CD4-positive, alpha-beta memory T cell (primary cell): ENCODE measurements around the gene BCAT1. TPM values are rescaled to one million over a fixed set of nuclear protein-coding genes. Genes with fewer than 3 reads are reported as not detected.

ENCODE experiments used
- CTCF ChIA-PET: fragments of 350-600 bp; sonication (Branson Sonifier 250); formaldehyde crosslinking; loops from one replicate; lab custom pipeline; 2021; ENCODE audit warnings: inconsistent platforms; ENCODE audit not compliant: partially characterized antibody; lab: Charles Lee
- POLR2A ChIA-PET: fragments of 350-600 bp; sonication (Branson Sonifier 250); formaldehyde crosslinking; loops from one replicate; lab custom pipeline; 2021; ENCODE audit not compliant: partially characterized antibody; lab: Charles Lee
- DNase-seq, 5 donors: peaks; one replicate each; pipeline versions ENCODE4 v3.0.0 to v3.0.0-alpha.2; 2020 to 2022; ENCODE audit warnings: mixed read lengths in 1 of 5
- H3K27ac ChIP-seq: one replicate; pipeline ENCODE4 v1.7.0; 2013; ENCODE audit warnings: low read depth, low read length
- H3K27me3 ChIP-seq: 2 replicates; pipeline ENCODE4 v1.7.0; 2013; ENCODE audit warnings: mild to moderate bottlenecking, low read length, moderate library complexity; ENCODE audit not compliant: insufficient read depth
- H3K36me3 ChIP-seq: 2 replicates; pipeline ENCODE4 v1.7.0; 2013; ENCODE audit warnings: mild to moderate bottlenecking, low read length, moderate library complexity; ENCODE audit not compliant: insufficient read depth
- H3K4me1 ChIP-seq: 2 replicates; pipeline ENCODE4 v1.7.0; 2013; ENCODE audit warnings: mild to moderate bottlenecking, low read length, moderate library complexity; ENCODE audit not compliant: insufficient read depth
- H3K4me3 ChIP-seq, 2 donors: one replicate each; pipeline ENCODE4 v1.7.0; 2013; ENCODE audit warnings: low read length in 2 of 2, mild to moderate bottlenecking in 1 of 2
- H3K9me3 ChIP-seq, 2 donors: one replicate each; pipeline ENCODE4 v1.7.0; 2013; ENCODE audit warnings: low read length in 2 of 2, control low read depth in 1 of 2; ENCODE audit not compliant: control insufficient read depth in 1 of 2
- H3K27ac Mint-ChIP-seq, 7 donors: one replicate each; pipeline ENCODE4 v1.8.0; 2020 to 2021; ENCODE audit warnings: mixed read lengths in 7 of 7, mild to moderate bottlenecking in 6 of 7, inconsistent platforms in 3 of 7, moderate library complexity in 3 of 7
- H3K27me3 Mint-ChIP-seq, 2 donors: one replicate each; pipeline ENCODE4 v1.8.0; 2020 to 2021; ENCODE audit warnings: mixed read lengths in 2 of 2
- H3K36me3 Mint-ChIP-seq, 2 donors: one replicate each; pipeline ENCODE4 v1.8.0; 2020 to 2021; ENCODE audit warnings: mixed read lengths in 2 of 2, inconsistent platforms in 1 of 2, mild to moderate bottlenecking in 1 of 2
- H3K4me1 Mint-ChIP-seq, 4 donors: one replicate each; pipeline ENCODE4 v1.8.0; 2020 to 2021; ENCODE audit warnings: mixed read lengths in 4 of 4, mild to moderate bottlenecking in 1 of 4
- H3K4me3 Mint-ChIP-seq, 8 donors: one replicate each; pipeline ENCODE4 v1.8.0; 2020 to 2021; ENCODE audit warnings: mixed read lengths in 8 of 8, mild to moderate bottlenecking in 7 of 8, moderate library complexity in 6 of 8, inconsistent platforms in 3 of 8
- H3K9me3 Mint-ChIP-seq, 8 donors: one replicate each; pipeline ENCODE4 v1.8.0; 2020 to 2021; ENCODE audit warnings: mixed read lengths in 8 of 8, mild to moderate bottlenecking in 5 of 8, inconsistent platforms in 3 of 8, moderate library complexity in 1 of 8
- intact Hi-C: fragments of 100-400 bp; cut with micrococcal nuclease; formaldehyde crosslinking; loops from one replicate; pipeline ENCODE4 v1.15.1; 2023
- polyA plus RNA-seq, 2 donors: library from polyadenylated mRNA; unstranded; fragments of 300-500 nt; fragmentation: Illumina TruSeq; gene quantifications; one replicate each; pipeline ENCODE4 v1.2.3, GENCODE V29; 2021
- total RNA-seq, 2 experiments: library from RNA; stranded (reverse); gene quantifications; one replicate each; pipeline ENCODE4 v1.2.3, GENCODE V29; 2021

Gene BCAT1
- total and polyA plus RNA-seq, 4 experiments from 2014 or later = 0.03 to 2.5 (median 1.6) TPM

GRCh38 chr12:24851341-24851740 is 97.6 kb downstream of the BCAT1 start:
- Mint-ChIP-seq H3K4me1 (peaks cover 0 to under 1% (median 0%) of the 10 kb centered on the region in 4 donors), H3K4me3 (no peak overlapping the region), H3K27ac (no peak overlapping the region), H3K36me3 (no peaks in the 10 kb centered on the region), H3K27me3 (peaks cover 1 to 4% of the 10 kb centered on the region in 2 donors), H3K9me3 (no peaks in the 10 kb centered on the region)
- H3K9me3 ChIP-seq = no peaks in the 10 kb centered on the region
- ChIA-PET CTCF (interaction anchor here (1.3 to 3.2 kb wide), 5 partner anchors 9 to 278 kb away, joined by 3 to 12 read pairs (median 6); no protein-coding TSS in a partner anchor), POLR2A (no interaction called here)
- intact Hi-C loops = no loop called here
- H3K27me3 ChIP-seq = no peaks in the 10 kb centered on the region
- no peak overlapping the region for H3K4me3 ChIP-seq
- no peaks in the 10 kb centered on the region for H3K36me3 ChIP-seq
- H3K27ac ChIP-seq = no peak overlapping the region
- H3K4me1 ChIP-seq = peaks cover 5% of the 10 kb centered on the region
- no peak for DNase-seq

- Mint-ChIP-seq H3K27me3 (peaks cover 1 to 4% of the 10 kb centered on the region in 2 donors), H3K4me1 (peaks cover 0 to 3% (median under 1%) of the 10 kb centered on the region in 4 donors), H3K4me3 (no peak overlapping the region), H3K9me3 (no peaks in the 10 kb centered on the region), H3K27ac (no peak overlapping the region), H3K36me3 (no peaks in the 10 kb centered on the region)
- Histone ChIP-seq H3K27me3 (no peaks in the 10 kb centered on the region), H3K27ac (no peak overlapping the region), H3K4me1 (peaks cover 9% of the 10 kb centered on the region), H3K9me3 (no peaks in the 10 kb centered on the region), H3K4me3 (no peak overlapping the region), H3K36me3 (no peaks in the 10 kb centered on the region)
- intact Hi-C loops = no loop called here
- POLR2A ChIA-PET = no interaction called here
- CTCF ChIA-PET = interaction anchor here (1.9 to 3.2 kb wide), 3 partner anchors 10 to 12 kb away, joined by 6 to 12 read pairs (median 7); no protein-coding TSS in a partner anchor
- no peak for DNase-seq
These were observed 98.4 kb downstream of the BCAT1 start for GRCh38 chr12:24850496-24850895.

- Histone ChIP-seq H3K4me3 (no peak overlapping the region), H3K4me1 (peaks cover 9% of the 10 kb centered on the region), H3K27me3 (no peaks in the 10 kb centered on the region), H3K36me3 (no peaks in the 10 kb centered on the region), H3K27ac (no peak overlapping the region), H3K9me3 (no peaks in the 10 kb centered on the region)
- no peak overlapping the region for H3K27ac Mint-ChIP-seq
- no peak overlapping the region for H3K4me3 Mint-ChIP-seq
- ChIA-PET CTCF (interaction anchor here (2.0 kb wide), 1 partner anchor 8 kb away, joined by 5 read pairs; no protein-coding TSS in a partner anchor), POLR2A (no interaction called here)
- H3K27me3 Mint-ChIP-seq = peaks cover 1 to 4% of the 10 kb centered on the region in 2 donors
- no peaks in the 10 kb centered on the region for H3K9me3 Mint-ChIP-seq
- peaks cover 0 to 3% (median under 1%) of the 10 kb centered on the region in 4 donors for H3K4me1 Mint-ChIP-seq
- DNase-seq = no peak
- H3K36me3 Mint-ChIP-seq = no peaks in the 10 kb centered on the region
- intact Hi-C loops = no loop called here
These were observed 99.9 kb downstream of the BCAT1 start for GRCh38 chr12:24848941-24849477.

GRCh38 chr12:24846689-24847088 is 102.2 kb downstream of the BCAT1 start:
- peaks cover 3 to 6% of the 10 kb centered on the region in 2 donors for H3K27me3 Mint-ChIP-seq
- intact Hi-C loops = no loop called here
- ChIA-PET POLR2A (no interaction called here), CTCF (interaction anchor here (2.0 to 2.6 kb wide), 2 partner anchors 9 to 10 kb away, joined by 5 to 14 read pairs; no protein-coding TSS in a partner anchor)
- no peak overlapping the region for H3K4me3 ChIP-seq
- H3K9me3 Mint-ChIP-seq = no peaks in the 10 kb centered on the region
- no peaks in the 10 kb centered on the region for H3K9me3 ChIP-seq
- no peak for DNase-seq
- H3K36me3 Mint-ChIP-seq = no peaks in the 10 kb centered on the region
- H3K4me3 Mint-ChIP-seq = no peak overlapping the region
- H3K27me3 ChIP-seq = no peaks in the 10 kb centered on the region
- H3K4me1 Mint-ChIP-seq = peaks cover 0 to 3% (median under 1%) of the 10 kb centered on the region in 4 donors
- H3K27ac ChIP-seq = no peak overlapping the region
- H3K36me3 ChIP-seq = no peaks in the 10 kb centered on the region
- H3K4me1 ChIP-seq = peaks cover 9% of the 10 kb centered on the region
- no peak overlapping the region for H3K27ac Mint-ChIP-seq

- no peak for DNase-seq
- H3K4me3 ChIP-seq = no peak overlapping the region
- H3K36me3 ChIP-seq = no peaks in the 10 kb centered on the region
- H3K9me3 ChIP-seq = no peaks in the 10 kb centered on the region
- POLR2A ChIA-PET = no interaction called here
- H3K9me3 Mint-ChIP-seq = no peaks in the 10 kb centered on the region
- intact Hi-C loops = no loop called here
- H3K36me3 Mint-ChIP-seq = no peaks in the 10 kb centered on the region
- peaks cover 0 to 3% (median under 1%) of the 10 kb centered on the region in 4 donors for H3K4me1 Mint-ChIP-seq
- H3K27ac ChIP-seq = no peak overlapping the region
- no peaks in the 10 kb centered on the region for H3K27me3 ChIP-seq
- H3K4me3 Mint-ChIP-seq = no peak overlapping the region
- CTCF ChIA-PET = interaction anchor here (1.2 to 2.6 kb wide), 4 partner anchors 8 to 1640 kb away, joined by 4 to 14 read pairs (median 5); no protein-coding TSS in a partner anchor
- H3K4me1 ChIP-seq = peaks cover 9% of the 10 kb centered on the region
- peaks cover 3 to 5% of the 10 kb centered on the region in 2 donors for H3K27me3 Mint-ChIP-seq
- H3K27ac Mint-ChIP-seq = no peak overlapping the region
These were observed 103.3 kb downstream of the BCAT1 start for GRCh38 chr12:24845615-24846014.

- Mint-ChIP-seq H3K27ac (no peak overlapping the region), H3K4me3 (peak overlapping the region in 3 of 8 donors; percentile 4 to 52 (median 8)), H3K4me1 (peaks cover 12 to 24% (median 19%) of the 10 kb centered on the region in 4 donors), H3K36me3 (no peaks in the 10 kb centered on the region), H3K9me3 (no peaks in the 10 kb centered on the region), H3K27me3 (peaks cover 7 to 9% of the 10 kb centered on the region in 2 donors)
- ChIA-PET POLR2A (no interaction called here), CTCF (interaction anchor here (0.8 to 1.7 kb wide), 2 partner anchors 11 to 26 kb away, joined by 3 to 6 read pairs; no protein-coding TSS in a partner anchor)
- H3K4me3 ChIP-seq = no peak overlapping the region
- H3K36me3 ChIP-seq = no peaks in the 10 kb centered on the region
- no peak for DNase-seq
- no peaks in the 10 kb centered on the region for H3K9me3 ChIP-seq
- peaks cover 16% of the 10 kb centered on the region for H3K4me1 ChIP-seq
- intact Hi-C loops = no loop called here
- H3K27ac ChIP-seq = no peak overlapping the region
- H3K27me3 ChIP-seq = no peaks in the 10 kb centered on the region
These were observed 108.7 kb downstream of the BCAT1 start for GRCh38 chr12:24840046-24840800.

- DNase-seq = no peak
- H3K9me3 ChIP-seq = no peaks in the 10 kb centered on the region
- Mint-ChIP-seq H3K36me3 (no peaks in the 10 kb centered on the region), H3K27ac (no peak overlapping the region), H3K27me3 (peaks cover 7 to 9% of the 10 kb centered on the region in 2 donors), H3K4me1 (peaks cover 12 to 24% (median 19%) of the 10 kb centered on the region in 4 donors), H3K4me3 (peak overlapping the region; percentile 18 to 65 (median 56)), H3K9me3 (no peaks in the 10 kb centered on the region)
- intact Hi-C loops = loop anchor here (5.0 kb wide), 1 partner anchor 1982 kb away; no protein-coding TSS in a partner anchor
- POLR2A ChIA-PET = no interaction called here
- no peaks in the 10 kb centered on the region for H3K36me3 ChIP-seq
- no peak overlapping the region for H3K27ac ChIP-seq
- CTCF ChIA-PET = interaction anchor here (1.0 to 2.7 kb wide), 6 partner anchors 12 to 1636 kb away, joined by 3 to 14 read pairs (median 5); no protein-coding TSS in a partner anchor
- H3K27me3 ChIP-seq = no peaks in the 10 kb centered on the region
- H3K4me1 ChIP-seq = peaks cover 16% of the 10 kb centered on the region
- H3K4me3 ChIP-seq = peak overlapping the region in 1 of 2 donors; percentile 29
These were observed 109.6 kb downstream of the BCAT1 start for GRCh38 chr12:24839268-24839791.
